Stromal cell of bone marrow (primary cell): ENCODE data around the gene ADAMTS7.
"Not testable (repeated sequence)": the region's sequence is repeated elsewhere in the genome, so short reads cannot be mapped to it uniquely, and the experiment has no call there.

Experiments used
- DNase-seq: peaks from one replicate; pipeline ENCODE4 v3.0.0-alpha.2; 2012; ENCODE audit warnings: low read depth

The ADAMTS7 gene

DNA sequence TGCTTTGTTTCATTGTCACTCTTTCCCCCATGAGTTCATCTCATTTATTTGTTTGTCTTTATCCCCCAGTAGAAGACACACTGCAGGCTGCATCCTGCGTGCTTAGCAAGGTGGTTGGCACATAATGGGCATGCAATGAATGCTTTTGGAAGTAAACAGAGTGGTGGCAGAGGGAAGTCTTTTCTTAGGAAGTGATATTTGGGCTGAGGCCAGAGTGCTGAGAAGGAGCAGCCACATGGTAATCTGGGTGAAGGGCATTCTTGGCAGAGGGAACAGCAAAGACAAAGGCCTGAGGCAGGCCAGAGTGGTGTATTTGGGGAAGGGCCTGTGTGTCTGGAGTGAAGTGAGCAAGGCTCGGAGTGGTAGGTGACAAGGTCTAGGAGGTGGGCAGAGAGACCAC lies 17.7 kb upstream of the ADAMTS7 start:
- DNase-seq, result no peak

DNA sequence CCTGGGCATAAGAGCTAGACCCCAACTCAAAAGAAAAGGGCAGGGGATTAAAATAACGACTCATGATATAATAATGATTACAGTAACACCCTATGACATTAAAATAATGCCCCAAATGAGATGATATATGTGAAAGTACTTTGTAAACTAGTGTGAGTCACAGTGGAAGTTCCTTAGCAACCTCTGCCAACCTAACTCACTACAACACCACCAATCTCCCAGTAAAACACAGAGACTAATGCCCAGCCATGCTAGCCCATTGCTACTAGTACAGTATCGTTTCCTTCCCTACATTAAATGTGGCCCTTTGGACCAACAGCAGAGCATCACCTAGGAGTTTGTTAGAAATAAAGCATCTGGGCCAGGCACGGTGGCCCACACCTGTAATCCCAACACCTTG lies 11.2 kb upstream of the ADAMTS7 start:
- DNase-seq, result no peak

DNA sequence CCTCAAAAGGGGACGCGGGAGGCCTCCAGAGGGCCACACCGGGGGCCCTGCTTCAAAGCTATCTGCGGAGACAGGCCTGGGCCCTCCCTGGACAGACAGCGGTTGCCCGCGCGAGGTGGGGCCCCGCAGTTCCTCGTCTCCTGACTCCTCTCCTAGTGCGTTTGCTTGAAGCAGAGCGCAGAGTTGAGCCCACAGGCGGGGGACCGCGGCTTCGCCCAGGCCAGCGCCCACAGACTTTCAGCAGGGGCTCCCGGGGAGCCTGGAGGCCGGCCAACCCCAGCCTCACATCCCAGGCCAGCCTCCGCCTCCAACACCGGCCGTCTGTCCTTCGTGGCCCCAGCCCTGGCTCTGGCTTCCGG lies 540 bp upstream of the ADAMTS7 start:
- DNase-seq, result no peak

DNA sequence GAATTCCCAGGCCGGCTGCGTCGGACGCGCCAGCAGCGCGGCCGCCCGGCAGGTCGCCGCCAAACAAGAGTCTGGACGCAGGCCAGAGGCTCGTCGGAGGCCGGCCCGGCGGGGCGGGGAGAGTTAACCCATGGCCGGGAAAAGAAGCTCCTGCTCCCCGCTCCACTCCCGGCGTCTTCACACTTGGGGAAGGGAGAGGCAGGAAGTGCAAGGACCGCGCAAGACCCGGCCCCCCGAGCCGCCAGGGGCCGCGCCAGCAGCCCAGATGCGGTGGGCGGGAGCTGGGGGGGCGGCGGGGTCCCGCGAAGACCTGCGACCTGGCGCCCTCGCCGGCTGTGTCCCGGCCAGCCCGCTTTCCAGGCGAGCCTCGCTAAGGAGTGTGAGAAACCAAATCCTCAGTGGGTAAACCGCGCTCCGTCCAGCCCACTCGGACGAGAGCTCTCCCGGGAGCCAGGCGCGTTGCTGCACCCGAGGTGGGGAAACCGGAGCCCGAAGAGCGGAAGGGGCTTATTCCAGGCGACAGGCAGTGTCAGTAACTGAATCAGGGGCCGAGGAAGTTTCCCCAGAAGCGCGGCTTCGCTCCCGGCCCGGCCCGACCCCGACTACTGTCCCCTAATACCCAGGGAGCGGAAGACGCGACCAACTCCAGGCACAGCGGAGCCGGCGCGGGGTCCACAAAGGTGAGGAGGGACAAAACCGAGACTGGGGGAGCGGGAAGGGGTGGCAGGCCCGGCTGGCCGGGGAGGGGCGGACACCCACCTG lies 721 bp downstream of the ADAMTS7 start:
- DNase-seq, result no peak

DNA sequence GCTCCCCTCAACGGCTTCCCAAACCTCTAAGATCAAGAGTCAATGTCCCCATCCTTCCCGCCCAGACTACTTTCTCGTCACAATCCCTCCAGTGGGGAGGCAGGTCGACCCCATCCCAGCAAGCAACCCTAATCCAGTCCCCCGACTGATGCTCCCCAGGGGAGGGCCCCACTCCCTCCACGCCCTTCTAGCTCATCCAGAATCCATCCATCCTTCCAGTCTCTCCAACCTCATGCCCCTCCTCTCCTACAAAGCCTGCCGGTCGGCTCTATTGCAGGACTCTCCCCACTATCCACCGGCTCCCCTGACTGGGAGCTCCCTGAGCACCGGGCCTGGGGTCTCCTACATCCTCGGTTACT lies 1.3 kb downstream of the ADAMTS7 start:
- DNase-seq, result no peak

DNA sequence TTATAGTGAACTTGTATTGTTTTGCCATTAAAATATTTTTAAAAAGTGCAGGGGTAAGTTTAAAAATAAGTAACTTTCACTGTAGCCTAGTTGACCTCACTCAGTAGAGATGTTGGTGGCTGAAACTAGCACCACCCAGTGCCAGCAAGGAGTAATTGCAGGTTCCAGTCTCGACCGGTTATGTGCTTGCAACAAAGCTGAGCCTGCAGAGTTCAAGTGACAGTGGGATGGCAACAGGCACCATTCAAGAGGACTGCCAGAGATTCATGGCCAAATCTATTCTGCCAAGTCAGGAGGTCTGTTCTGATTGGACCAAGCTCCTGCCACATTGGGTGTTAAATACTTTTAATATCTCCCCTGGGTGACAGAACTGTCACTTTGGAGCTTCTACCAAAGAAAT lies 2.7 kb downstream of the ADAMTS7 start:
- no peak for DNase-seq

DNA sequence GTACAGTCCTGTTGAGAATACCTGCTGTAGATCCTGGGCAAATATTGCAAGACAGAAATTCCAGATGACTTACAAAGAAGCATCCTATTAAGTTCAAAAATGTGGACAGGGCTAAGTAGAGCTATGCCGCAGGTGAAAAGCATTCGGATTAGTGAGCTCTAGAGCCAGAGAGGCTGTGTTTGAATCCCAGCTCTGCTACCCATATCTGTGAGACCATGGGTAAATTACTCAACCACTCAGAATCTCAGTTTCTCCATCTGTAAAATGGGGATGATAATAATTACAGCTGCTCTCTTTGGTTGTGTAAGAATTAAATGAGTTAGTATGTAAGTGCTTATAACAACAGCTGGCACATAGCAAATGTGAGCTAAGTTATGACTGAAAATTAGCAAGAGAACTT lies 3.9 kb downstream of the ADAMTS7 start:
- no peak for DNase-seq

DNA sequence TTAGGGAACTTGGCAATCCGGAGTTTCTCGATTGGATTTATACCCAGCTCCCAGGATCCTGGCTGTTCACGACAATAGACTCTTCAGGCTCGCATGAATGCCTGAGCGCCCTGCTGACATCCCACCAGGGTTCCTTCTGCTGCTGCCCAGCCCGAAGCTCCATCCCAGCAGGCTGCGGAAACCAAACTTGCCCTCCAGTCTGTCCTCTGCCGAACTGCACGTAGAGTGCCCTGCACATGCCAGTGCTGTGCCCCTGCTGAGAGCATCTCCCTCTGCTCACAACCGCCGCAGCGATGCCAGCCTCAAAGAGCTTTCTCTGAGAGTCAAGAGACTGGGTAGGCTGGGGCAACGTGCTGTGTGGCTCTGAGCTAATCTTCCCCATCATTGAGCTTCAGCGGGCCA lies 6.9 kb downstream of the ADAMTS7 start:
- no peak for DNase-seq

DNA sequence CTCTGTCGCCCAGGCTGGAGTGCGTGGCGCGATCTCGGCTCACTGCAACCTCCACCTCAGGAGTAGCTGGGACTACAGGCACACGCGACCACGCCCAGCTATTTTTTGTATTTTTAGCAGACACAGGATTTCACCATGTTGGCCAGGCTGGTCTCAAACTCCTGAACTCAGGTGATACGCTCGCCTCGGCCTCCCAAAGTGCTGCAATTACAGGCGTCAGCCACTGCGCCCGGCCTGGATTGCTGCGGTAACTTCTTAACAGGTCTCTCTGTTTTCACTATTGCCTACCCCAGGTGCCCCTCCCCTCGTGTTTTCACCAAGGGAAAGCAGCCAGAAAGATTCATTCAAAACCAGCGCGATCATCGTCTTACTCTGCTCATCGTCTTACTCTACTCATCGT lies 10.5 kb downstream of the ADAMTS7 start:
- no peak for DNase-seq

DNA sequence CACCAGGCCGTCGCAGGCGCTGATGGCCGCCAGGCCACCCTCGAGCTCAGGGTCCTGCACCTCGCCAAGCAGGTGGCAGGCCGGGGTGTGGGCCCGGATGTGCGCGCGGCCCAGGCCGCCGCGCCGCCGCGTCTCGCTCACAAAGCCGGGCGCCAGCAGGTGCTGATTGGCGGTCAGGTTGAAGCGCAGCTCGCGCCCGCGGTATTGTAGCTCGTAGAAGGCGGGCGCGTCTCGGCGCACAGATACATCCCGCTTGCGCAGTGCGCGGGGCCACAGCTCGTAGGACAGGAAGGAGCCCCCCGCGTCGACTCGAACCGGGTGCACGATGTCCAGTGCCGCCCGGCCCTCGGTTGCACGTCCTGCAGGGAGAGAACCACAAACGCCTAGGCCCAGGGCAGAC lies 11.1 kb downstream of the ADAMTS7 start:
- DNase-seq, result no peak

DNA sequence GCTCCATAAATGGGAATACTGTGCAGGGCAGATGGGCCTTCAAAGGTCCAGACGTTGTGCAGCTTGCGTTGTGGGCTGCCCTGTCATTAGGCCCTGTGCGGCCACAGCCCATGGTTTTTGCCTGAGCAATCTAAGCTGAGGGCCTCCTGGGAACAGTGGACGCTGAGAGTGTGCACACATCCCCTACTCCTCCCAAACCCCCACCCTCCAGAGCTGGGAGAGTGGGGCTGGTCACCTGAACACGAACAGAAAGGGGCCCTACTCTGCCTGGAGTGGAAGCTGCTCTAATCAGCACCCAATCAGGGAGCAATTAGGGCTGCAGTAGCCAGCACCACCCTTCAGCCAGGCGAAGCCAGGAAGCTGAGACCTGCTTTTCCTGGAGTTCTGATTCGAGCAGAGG lies 12.2 kb downstream of the ADAMTS7 start:
- DNase-seq, result not testable (repeated sequence)

DNA sequence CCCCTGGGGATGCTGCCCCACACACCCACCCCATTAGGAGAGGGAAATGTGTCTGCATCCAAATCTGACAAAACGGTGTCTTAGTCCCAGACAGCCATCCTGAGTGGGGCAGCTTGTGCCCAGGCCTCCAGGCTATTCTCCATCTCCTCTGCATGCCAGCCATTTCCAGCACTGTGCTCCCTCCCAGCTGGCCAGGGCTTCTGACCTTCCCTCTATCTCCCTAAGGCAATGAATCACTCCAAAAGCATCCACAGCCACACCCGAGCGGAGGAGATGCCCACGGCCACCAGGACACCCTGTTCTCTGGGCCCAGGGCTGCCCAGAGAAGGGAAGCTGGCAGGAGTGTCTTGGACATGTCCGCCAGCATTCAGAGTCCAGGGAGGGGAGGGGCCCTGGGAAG lies 12.9 kb downstream of the ADAMTS7 start:
- peak; percentile 33 for DNase-seq

DNA sequence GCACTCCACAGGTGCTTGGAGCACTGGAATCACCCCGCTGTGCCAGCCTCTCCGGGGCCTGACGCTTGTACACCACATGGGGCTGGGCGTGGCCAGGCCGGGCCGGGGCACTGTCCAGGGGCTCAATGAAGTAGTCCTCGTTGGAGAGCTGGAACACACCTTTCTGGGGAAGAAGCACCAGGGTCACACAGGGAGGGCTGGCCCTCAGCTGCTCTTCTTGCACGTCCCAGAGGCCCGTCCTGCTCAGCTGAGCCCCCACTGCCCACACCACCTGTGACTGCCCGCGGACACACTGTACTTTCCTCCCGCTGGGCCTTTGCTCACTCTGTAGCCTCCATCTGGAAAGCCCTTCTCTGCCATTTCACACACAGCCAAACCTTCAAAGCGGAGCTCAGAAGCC lies 13.3 kb downstream of the ADAMTS7 start:
- no peak for DNase-seq

DNA sequence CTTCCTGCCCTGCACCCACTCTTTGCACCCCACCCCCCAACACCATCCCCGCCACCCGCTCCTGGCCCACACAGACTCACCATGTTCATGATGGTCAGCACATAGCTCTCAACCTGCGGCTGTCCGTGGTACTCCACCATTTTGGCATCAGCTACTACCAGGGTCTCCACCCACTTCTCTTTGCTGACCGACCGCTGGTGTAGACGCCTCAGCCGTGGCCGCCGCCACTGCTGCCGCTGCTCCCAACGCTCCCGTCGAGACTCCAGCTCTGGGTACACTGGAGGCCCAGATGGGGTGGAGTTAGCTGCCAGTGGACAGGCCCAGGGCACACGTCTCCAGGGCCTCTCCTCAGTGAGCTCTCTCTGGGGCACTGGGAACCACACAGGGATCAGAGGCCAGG lies 14.8 kb downstream of the ADAMTS7 start:
- DNase-seq, result no peak

DNA sequence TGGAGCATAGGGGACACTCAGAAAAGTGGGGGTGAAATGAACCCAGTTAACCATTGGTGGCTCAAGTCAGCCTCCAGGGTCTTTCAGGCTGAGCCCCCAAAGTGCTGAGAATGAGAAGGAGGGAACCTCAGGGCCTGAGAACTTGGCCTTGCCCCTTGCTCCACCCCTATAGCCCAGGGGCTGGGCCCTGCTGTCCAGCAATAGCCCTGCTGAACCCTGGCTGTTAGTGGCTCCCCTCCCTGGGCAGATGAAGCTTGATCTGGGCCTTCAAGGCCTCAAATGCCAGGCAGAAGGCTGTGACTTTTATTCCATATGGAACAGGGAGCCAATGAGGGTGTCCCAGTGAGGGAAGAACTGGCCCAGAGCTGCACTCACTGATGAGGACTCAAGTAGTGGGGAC lies 16.2 kb downstream of the ADAMTS7 start:
- DNase-seq, result no peak

DNA sequence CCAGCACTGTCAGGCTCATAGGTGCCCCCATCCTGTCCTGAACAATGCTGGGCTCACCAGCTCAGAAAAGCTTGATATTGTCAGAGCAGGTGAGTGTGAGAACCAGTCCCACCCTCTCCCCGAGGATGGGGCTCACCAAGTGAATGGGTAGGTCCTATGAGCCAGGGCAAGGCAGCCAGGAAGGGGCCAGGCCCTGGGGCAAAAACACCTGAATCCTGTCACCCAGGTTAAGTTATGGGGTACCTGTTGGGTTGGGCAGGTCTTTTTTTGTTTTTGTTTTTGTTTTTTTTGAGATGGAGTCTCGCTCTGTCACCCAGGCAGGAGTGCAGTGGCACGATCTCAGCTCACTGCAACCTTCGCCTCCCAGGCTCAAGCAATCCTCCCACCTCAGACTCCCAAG lies 16.8 kb downstream of the ADAMTS7 start:
- DNase-seq, result not testable (repeated sequence)

DNA sequence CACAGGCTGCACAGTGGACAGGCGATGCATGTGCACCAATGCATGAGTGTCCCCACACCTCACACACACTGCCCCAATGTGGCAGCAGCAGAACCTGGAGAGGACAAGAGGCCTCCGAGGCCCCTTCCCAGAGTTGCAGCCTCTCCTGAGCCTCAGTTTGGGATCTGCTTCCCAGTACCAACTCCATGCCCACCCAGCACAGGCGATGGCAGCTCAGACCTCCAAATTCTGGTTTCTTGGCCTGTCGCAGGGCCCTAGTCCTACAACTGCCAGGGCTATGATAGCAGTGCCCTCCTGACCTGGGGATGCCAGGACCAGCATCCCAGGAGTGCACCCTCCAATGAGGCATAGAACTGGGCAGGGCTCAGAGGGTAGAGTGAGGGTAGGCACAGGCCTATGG lies 19.9 kb downstream of the ADAMTS7 start:
- no peak for DNase-seq

DNA sequence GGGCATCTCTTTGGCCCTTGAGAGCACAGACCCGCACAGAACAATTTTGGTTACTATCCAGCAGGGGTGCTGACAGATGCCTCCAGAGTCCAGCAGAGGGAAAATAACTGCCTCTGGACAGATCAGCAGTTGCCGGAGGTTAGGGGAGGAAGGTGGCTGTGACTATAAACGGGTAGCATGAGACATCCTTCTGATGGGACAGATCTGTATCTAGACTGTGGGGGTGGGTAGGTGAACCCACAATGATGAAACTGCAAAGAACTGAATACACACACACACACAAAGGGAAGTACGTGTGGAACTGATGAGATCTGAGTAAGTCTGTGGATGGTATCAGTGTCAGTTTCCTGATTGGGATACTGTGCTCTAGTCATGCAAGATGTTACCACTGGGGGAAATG lies 21.2 kb downstream of the ADAMTS7 start:
- DNase-seq, result no peak

DNA sequence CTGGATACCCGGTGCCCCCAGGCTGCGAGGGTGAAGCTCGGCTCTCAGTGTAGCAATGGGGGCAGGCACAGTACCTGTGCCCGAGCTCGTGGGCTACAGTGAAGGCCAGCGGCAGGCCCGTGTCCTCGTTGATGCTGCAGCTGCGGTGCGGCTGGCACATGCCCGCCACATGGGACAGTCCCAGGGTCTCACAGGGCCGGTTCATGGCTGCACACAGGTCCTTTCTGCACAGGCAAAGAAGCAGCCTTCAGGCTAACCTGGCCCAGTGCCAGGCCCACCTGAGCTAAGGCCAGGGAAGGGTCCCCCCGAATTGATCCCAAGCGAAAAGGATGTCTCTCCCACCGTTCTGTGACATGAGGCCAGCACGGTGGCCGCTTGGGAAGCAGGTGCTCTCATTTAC lies 21.6 kb downstream of the ADAMTS7 start:
- DNase-seq, result no peak

DNA sequence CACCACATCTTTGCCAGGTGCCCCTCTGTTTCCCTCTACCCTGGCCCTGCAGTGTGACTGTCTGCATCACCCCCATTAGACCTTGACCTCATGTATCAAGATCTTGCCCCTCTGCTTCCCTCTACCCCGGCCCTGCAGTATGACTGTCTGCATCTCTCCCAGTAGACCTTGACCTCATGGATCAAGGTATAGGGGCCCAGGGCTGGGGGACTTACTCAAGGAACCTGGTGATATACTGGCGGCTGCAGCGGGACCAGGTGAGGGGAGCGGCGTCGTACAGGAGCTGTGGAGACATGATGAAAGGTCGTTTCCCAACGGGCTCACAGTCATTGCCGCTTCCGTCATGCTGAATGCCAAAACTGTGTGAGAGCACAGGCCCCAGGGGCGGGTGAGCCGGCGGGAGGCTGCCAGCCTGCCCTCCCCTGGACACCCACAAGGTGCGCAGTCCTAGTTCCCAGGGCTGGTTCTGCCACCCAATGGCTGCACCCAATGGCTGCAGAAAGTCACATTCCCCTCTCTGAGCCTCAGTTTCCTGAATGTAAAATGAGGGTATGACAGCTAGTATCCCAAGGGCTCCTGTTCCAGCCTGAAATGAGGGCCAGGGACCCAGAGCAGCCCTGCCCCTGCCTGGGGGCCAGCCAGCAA lies 23.1 kb downstream of the ADAMTS7 start:
- DNase-seq, result no peak

DNA sequence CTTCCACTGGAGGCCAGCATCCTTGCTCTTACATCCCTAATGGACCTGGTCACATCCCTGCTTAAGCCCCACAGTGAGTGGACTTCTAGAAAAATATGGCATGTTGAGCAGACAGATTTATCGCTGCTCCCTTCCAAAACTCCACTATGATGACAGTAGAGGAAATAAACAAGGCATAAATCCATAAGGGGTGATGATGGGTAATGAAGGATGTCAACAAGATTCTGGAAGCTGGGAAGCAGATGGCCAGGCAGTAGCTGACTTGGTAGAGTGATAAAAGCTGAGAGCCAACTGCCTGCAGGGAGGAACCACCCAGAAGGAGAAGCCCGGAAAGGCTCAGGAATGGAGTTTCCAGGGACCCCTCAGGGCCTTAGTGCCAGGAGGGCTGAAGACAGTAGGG lies 28.9 kb downstream of the ADAMTS7 start:
- DNase-seq, result not testable (repeated sequence)

DNA sequence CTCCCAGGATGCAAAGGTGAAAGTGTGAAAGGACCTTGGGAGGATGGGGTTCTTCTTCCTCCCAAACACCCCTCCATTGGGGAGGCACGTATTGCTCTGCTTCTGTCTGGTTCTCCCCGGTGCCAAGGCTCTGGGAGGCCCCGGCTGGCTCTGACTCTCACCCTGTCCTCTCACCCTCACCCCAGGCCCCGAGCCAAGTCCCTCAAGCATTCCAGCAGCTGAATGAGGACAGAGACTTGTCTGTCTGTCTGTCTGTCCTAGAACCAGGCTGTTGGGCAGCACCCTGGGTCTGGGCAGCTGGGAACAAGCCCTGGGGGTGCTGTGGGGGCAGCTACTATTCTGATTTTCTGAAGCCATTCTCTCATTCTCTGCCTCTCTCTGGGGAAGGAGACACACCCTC lies 29.9 kb downstream of the ADAMTS7 start:
- DNase-seq, result not testable (repeated sequence)

DNA sequence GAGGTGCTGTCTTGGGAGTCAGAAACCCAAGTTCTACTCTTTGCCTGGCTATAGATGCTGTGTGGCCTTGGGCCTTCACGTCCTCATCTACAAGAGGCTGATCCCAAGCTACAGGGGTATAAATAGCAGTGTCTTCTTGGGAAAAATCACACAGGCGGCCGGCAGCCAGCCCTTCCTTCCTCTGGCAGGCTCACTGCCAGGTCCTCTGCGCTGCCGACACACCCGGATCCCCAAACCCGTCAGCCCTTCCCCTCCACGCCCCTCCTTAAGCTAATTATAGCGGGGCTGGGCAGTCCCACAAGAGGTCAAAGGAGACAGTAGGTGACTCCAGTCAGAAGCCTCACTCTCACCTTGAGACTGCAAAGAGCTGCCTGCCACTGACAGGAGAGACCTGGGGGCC lies 31.3 kb downstream of the ADAMTS7 start:
- DNase-seq, result not testable (repeated sequence)

DNA sequence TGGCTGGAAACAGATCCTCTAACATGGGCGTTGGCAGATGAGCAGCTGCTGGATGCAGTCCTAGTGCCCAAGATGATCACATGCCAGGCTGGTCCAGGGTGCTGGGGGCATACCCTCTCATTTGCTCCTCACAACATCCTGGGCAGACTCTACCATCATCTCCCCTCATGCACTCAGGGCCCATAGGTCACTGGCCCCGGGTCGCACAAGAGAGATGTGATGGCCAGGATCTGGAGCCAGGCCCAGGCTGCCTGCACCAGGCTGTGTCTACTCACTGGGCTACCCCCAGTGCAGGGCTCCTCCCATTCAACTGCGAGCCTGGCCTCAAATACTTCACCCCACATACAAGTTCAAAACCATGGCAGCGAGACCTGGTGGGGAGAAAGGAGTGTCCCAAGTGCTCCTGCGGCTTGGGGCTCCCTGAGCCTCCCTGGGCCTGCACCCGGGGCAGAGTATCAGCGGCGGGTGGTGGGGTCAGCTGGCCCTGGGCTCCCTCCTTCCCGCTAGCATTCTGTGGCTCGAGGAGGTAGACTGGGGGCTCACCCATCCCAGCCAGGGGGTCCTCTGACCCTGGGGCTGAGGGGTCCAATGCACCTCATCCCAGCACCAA lies 32.0 kb downstream of the ADAMTS7 start:
- not testable (repeated sequence) for DNase-seq
